ENCODE measurements around the gene OCRL. TPM values are rescaled to one million over a fixed set of nuclear protein-coding genes. Genes with fewer than 3 reads are reported as not detected.
A peak's percentile ranks its signal among the peaks of the same experiment; 100 is the strongest.

The OCRL gene
- total and polyA plus RNA-seq, 2 of the 13 experiments (the other 11 are each of a cell fraction or from before 2014, with no cell fraction given): 13.4 to 32.0 TPM

- TF ChIP-seq AGO1 (IDR thresholded peaks at IDR 0.05; ENCODE audit: low read depth, low read length, poor library complexity, severe bottlenecking): no peak
- TF ChIP-seq ZNF724P (CRISPR knock-in tag; IDR thresholded peaks at IDR 0.05; ENCODE audit: borderline replicate concordance): no peak
- TF ChIP-seq ARNTL (CRISPR knock-in tag; IDR thresholded peaks at IDR 0.05): 0 out of 2 replicates have a peak, but pooled peaks have one; percentile 41
- no peak for TF ChIP-seq TAF1 (CRISPR knock-in tag; IDR thresholded peaks at IDR 0.05)
- TF ChIP-seq TBP (CRISPR knock-in tag; IDR thresholded peaks at IDR 0.05): no peak
- no peak for TF ChIP-seq ATF1 (CRISPR knock-in tag; IDR thresholded peaks at IDR 0.05)
- TF ChIP-seq MYNN (CRISPR knock-in tag; IDR thresholded peaks at IDR 0.05; ENCODE audit: low read depth): no peak
- peak; percentile 76 for TF ChIP-seq MED1 (CRISPR knock-in tag; IDR thresholded peaks at IDR 0.05)
- TF ChIP-seq ZNF547 (CRISPR knock-in tag; IDR thresholded peaks at IDR 0.05): no peak
- TF ChIP-seq NCOR1 (IDR thresholded peaks at IDR 0.05; ENCODE audit: borderline replicate concordance, low read length): peak; percentile 25; the same call in 1 of the 2 replicates
- peak; percentile 68 for TF ChIP-seq FOXP4 (CRISPR knock-in tag; IDR thresholded peaks at IDR 0.05)
- TF ChIP-seq FOXO4 (CRISPR knock-in tag; conservative IDR thresholded peaks at IDR 0.05): no peak
- no peak for TF ChIP-seq ZGPAT (CRISPR knock-in tag; IDR thresholded peaks at IDR 0.05)
- TF ChIP-seq NPAS2 (CRISPR knock-in tag; IDR thresholded peaks at IDR 0.05; ENCODE audit: borderline replicate concordance): no peak
- TF ChIP-seq ZNF451 (CRISPR knock-in tag; IDR thresholded peaks at IDR 0.05): no peak
- TF ChIP-seq ZBTB44 (CRISPR knock-in tag; IDR thresholded peaks at IDR 0.05): no peak
- TF ChIP-seq JDP2 (CRISPR knock-in tag; IDR thresholded peaks at IDR 0.05; ENCODE audit: borderline replicate concordance): no peak
- TF ChIP-seq ZNF678 (CRISPR knock-in tag; IDR thresholded peaks at IDR 0.05): no peak
- no peak for TF ChIP-seq GLI4 (CRISPR knock-in tag; IDR thresholded peaks at IDR 0.05; ENCODE audit: borderline replicate concordance)
- TF ChIP-seq FOXK2 (IDR thresholded peaks at IDR 0.05): no peak
- TF ChIP-seq FOXO1 (CRISPR knock-in tag; IDR thresholded peaks at IDR 0.05): no peak; the same call in 1 of the 2 replicates
- no peak for TF ChIP-seq ZNF530 (CRISPR knock-in tag; IDR thresholded peaks at IDR 0.05; ENCODE audit: low read depth)
- TF ChIP-seq ZNF703 (CRISPR knock-in tag; IDR thresholded peaks at IDR 0.05; ENCODE audit: borderline replicate concordance): no peak
- TF ChIP-seq GABPA (IDR thresholded peaks at IDR 0.05; ENCODE audit: low read depth, low read length): no peak
- no peak for TF ChIP-seq GABPA (CRISPR knock-in tag; IDR thresholded peaks at IDR 0.05; ENCODE audit: low read depth)
- TF ChIP-seq ZMAT3 (CRISPR knock-in tag; conservative IDR thresholded peaks at IDR 0.05): no peak
- TF ChIP-seq ADNP (CRISPR knock-in tag; IDR thresholded peaks at IDR 0.05): no peak
- TF ChIP-seq RARA (CRISPR knock-in tag; IDR thresholded peaks at IDR 0.05): peak; percentile 44
These were observed 45.6 kb downstream of the OCRL start (continued) for GRCh38 chrX:129585691-129586090.

All from HepG2 (cell line).